ENCODE measurements around the gene BBLN.

DNA sequence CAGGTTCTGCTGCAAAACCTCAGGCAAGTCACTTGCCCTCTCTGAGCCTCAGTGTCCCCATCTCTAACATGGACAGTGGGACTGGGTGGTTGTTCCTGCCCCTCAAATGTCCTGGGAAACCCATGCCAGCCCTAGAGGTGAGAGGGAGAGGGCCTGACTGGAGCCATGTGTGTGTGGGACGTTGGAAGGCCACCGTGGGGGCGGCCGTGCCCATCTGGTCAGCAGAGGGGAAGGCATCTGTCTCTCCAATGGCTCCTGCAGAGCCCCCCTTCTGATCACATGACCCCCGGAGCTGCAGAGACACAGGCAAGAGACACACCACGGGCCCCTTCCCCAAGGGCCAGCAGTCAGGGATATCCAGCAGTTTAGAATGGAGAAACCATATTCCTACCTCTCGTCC is 44.8 kb downstream of the BBLN start:
- TF ChIP-seq, protein P1, sequence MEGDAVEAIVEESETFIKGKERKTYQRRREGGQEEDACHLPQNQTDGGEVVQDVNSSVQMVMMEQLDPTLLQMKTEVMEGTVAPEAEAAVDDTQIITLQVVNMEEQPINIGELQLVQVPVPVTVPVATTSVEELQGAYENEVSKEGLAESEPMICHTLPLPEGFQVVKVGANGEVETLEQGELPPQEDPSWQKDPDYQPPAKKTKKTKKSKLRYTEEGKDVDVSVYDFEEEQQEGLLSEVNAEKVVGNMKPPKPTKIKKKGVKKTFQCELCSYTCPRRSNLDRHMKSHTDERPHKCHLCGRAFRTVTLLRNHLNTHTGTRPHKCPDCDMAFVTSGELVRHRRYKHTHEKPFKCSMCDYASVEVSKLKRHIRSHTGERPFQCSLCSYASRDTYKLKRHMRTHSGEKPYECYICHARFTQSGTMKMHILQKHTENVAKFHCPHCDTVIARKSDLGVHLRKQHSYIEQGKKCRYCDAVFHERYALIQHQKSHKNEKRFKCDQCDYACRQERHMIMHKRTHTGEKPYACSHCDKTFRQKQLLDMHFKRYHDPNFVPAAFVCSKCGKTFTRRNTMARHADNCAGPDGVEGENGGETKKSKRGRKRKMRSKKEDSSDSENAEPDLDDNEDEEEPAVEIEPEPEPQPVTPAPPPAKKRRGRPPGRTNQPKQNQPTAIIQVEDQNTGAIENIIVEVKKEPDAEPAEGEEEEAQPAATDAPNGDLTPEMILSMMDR (IDR thresholded peaks at IDR 0.05; ENCODE audit: low read depth, low read length, poor library complexity, severe bottlenecking) = no peak
- no peak for TF ChIP-seq EZH2phosphoT487 (IDR thresholded peaks at IDR 0.05; ENCODE audit: borderline replicate concordance, low read length)

Data from DOHH2 (cell line).